BE2C (cell line): ENCODE data around the gene C8B.

Source experiments
- DNase-seq: peaks from one replicate; pipeline ENCODE4 v3.0.0-alpha.2; 2020
- H3K27me3 ChIP-seq: fragments of 250-450 bp; sonication (Bioruptor Pico); 2 replicates; pipeline ENCODE4 v1.5.1; 2020; ENCODE audit warnings: mild to moderate bottlenecking
- H3K36me3 ChIP-seq: fragments of 250-450 bp; sonication (Bioruptor Pico); 2 replicates; pipeline ENCODE4 v1.5.1; 2020; ENCODE audit warnings: mild to moderate bottlenecking
- H3K4me1 ChIP-seq: fragments of 250-450 bp; sonication (Bioruptor Pico); 2 replicates; pipeline ENCODE4 v1.5.1; 2020
- H3K4me3 ChIP-seq: 2 replicates; pipeline ENCODE4 v1.5.1; 2011; ENCODE audit warnings: low read depth, low read length
- H3K9me3 ChIP-seq: fragments of 250-450 bp; sonication (Bioruptor Pico); 2 replicates; pipeline ENCODE4 v1.5.1; 2020
- CTCF ChIP-seq: IDR thresholded peaks from 2 replicates; pipeline ENCODE4 v1.5.1; 2012; ENCODE audit warnings: mild to moderate bottlenecking, low read depth, low read length

The C8B gene

GRCh38 chr1:56948403-56949023 lies 17.3 kb downstream of the C8B start:
- H3K27me3 ChIP-seq: no peaks in the 10 kb centered on the region
- no peaks in the 10 kb centered on the region for H3K9me3 ChIP-seq
- no peaks in the 10 kb centered on the region for H3K36me3 ChIP-seq
- H3K4me3 ChIP-seq: no peak overlapping the region
- no peaks in the 10 kb centered on the region for H3K4me1 ChIP-seq
- TF ChIP-seq CTCF: no peak
- DNase-seq: no peak

- H3K36me3 ChIP-seq: no peaks in the 10 kb centered on the region
- no peaks in the 10 kb centered on the region for H3K27me3 ChIP-seq
- H3K9me3 ChIP-seq: no peaks in the 10 kb centered on the region
- TF ChIP-seq CTCF: no peak
- no peak overlapping the region for H3K4me3 ChIP-seq
- no peak for DNase-seq
- no peaks in the 10 kb centered on the region for H3K4me1 ChIP-seq
These were observed 25.8 kb downstream of the C8B start for GRCh38 chr1:56940039-56940438.

- Histone ChIP-seq H3K27me3 (no peaks in the 10 kb centered on the region), H3K9me3 (no peaks in the 10 kb centered on the region), H3K4me1 (no peaks in the 10 kb centered on the region), H3K36me3 (no peaks in the 10 kb centered on the region), H3K4me3 (no peak overlapping the region)
- no peak for TF ChIP-seq CTCF
- DNase-seq: no peak
These were observed 26.6 kb downstream of the C8B start for GRCh38 chr1:56939209-56939608.

GRCh38 chr1:56938646-56939045 lies 27.2 kb downstream of the C8B start:
- Histone ChIP-seq H3K27me3 (no peaks in the 10 kb centered on the region), H3K4me3 (no peak overlapping the region), H3K4me1 (no peaks in the 10 kb centered on the region), H3K36me3 (no peaks in the 10 kb centered on the region), H3K9me3 (no peaks in the 10 kb centered on the region)
- DNase-seq: no peak
- TF ChIP-seq CTCF: no peak

GRCh38 chr1:56934430-56935060 lies 31.3 kb downstream of the C8B start:
- Histone ChIP-seq H3K4me1 (no peaks in the 10 kb centered on the region), H3K4me3 (no peak overlapping the region), H3K9me3 (no peaks in the 10 kb centered on the region), H3K36me3 (no peaks in the 10 kb centered on the region), H3K27me3 (no peaks in the 10 kb centered on the region)
- TF ChIP-seq CTCF: no peak
- DNase-seq: no peak

GRCh38 chr1:56933606-56934005 lies 32.2 kb downstream of the C8B start:
- Histone ChIP-seq H3K4me1 (no peaks in the 10 kb centered on the region), H3K4me3 (no peak overlapping the region), H3K27me3 (no peaks in the 10 kb centered on the region), H3K36me3 (no peaks in the 10 kb centered on the region), H3K9me3 (no peaks in the 10 kb centered on the region)
- no peak for TF ChIP-seq CTCF
- DNase-seq: no peak
